Fibroblast of skin of left quadriceps (primary cell): ENCODE data around the gene ABAT.
A peak's percentile ranks its signal among the peaks of the same experiment; 100 is the strongest.
"Not testable (repeated sequence)": the region's sequence is repeated elsewhere in the genome, so short reads cannot be mapped to it uniquely, and the experiment has no call there.

ENCODE experiments used
- DNase-seq, 2 experiments: peaks; one replicate each; pipeline ENCODE4 v3.0.0-alpha.2; 2013; ENCODE audit warnings: low read depth in 2 of 2

The ABAT gene

GRCh38 chr16:8649829-8650554 lies 24.4 kb upstream of the ABAT start:
- no peak for DNase-seq

GRCh38 chr16:8651958-8652357 lies 22.5 kb upstream of the ABAT start:
- not testable (repeated sequence) for DNase-seq

- DNase-seq, result no peak
Observed at GRCh38 chr16:8655184-8655717, 19.2 kb upstream of the ABAT start.

GRCh38 chr16:8656376-8656775 lies 18.0 kb upstream of the ABAT start:
- no peak for DNase-seq

GRCh38 chr16:8660841-8661301 lies 13.5 kb upstream of the ABAT start:
- peak in 1 of 2 experiments; percentile 18 for DNase-seq

- no peak for DNase-seq
Observed at GRCh38 chr16:8661703-8662102, 12.7 kb upstream of the ABAT start.

GRCh38 chr16:8663192-8664089 lies 11.0 kb upstream of the ABAT start:
- no peak for DNase-seq

- DNase-seq, result no peak
Observed at GRCh38 chr16:8665529-8665928, 8.9 kb upstream of the ABAT start.

- no peak for DNase-seq
Observed at GRCh38 chr16:8667492-8667891, 6.9 kb upstream of the ABAT start.

- DNase-seq, result no peak
Observed at GRCh38 chr16:8668113-8668512, 6.3 kb upstream of the ABAT start.

- no peak for DNase-seq
Observed at GRCh38 chr16:8669481-8669880, 4.9 kb upstream of the ABAT start.

- DNase-seq, result no peak
Observed at GRCh38 chr16:8670014-8670560, 4.3 kb upstream of the ABAT start.

- DNase-seq, result no peak
Observed at GRCh38 chr16:8673611-8674412, 605 bp upstream of the ABAT start.

GRCh38 chr16:8675183-8676159 lies 1.1 kb downstream of the ABAT start:
- DNase-seq, result no peak

GRCh38 chr16:8676160-8676547 lies 1.7 kb downstream of the ABAT start:
- no peak for DNase-seq

GRCh38 chr16:8676737-8677375 lies 2.4 kb downstream of the ABAT start:
- no peak for DNase-seq

GRCh38 chr16:8677481-8677880 lies 3.1 kb downstream of the ABAT start:
- no peak for DNase-seq

GRCh38 chr16:8678068-8678927 lies 3.9 kb downstream of the ABAT start:
- peak; percentile 44 to 45 for DNase-seq

- no peak for DNase-seq
Observed at GRCh38 chr16:8679151-8679550, 4.7 kb downstream of the ABAT start.
